COLO829 (cell line): ENCODE data around the gene ANKRD34A.
A peak's percentile ranks its signal among the peaks of the same experiment; 100 is the strongest.
"Not testable (repeated sequence)": the region's sequence is repeated elsewhere in the genome, so short reads cannot be mapped to it uniquely, and the experiment has no call there.

Experiments used
- DNase-seq: peaks from one replicate; pipeline ENCODE4 v3.0.0; 2012; ENCODE audit warnings: low spot score

Gene ANKRD34A

DNA sequence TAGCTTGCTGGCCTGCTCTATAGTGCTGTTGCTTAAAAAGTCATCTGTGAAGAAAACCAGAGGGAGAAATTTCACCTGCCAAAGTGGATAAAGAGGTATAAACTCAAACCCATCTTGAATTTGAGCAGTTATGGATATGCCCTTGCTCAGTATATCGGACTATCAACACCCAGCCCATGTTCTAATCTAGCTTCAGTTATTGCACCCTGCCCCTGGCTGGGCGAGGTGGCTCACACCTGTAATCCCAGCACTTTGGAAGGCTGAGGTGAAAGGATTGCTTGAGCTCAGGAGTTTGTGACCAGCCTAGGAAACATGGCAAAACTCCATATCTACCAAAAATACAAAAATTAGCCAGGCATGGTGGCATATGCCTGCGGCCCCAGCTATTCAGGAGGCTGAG, 19.8 kb downstream of the ANKRD34A start:
- DNase-seq = no peak

DNA sequence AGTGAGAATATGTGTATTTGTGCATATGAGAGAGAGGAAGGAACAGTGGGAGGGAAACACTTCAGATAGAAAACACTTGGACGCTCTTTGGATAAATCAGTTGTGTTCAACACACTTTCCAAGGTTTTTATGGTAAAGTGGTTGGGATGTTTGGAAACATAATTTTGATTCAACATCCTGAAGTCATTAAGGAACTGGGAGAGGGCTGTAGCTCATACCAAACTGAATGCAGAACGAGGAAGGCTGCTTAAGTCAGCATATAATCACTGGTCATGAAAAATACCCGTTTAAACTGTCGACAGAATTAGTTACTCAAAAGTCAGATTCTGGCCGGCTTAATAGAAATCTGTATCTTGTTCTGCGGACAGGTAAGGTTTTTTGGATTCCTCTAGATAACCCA, 21.5 kb downstream of the ANKRD34A start:
- no peak for DNase-seq

DNA sequence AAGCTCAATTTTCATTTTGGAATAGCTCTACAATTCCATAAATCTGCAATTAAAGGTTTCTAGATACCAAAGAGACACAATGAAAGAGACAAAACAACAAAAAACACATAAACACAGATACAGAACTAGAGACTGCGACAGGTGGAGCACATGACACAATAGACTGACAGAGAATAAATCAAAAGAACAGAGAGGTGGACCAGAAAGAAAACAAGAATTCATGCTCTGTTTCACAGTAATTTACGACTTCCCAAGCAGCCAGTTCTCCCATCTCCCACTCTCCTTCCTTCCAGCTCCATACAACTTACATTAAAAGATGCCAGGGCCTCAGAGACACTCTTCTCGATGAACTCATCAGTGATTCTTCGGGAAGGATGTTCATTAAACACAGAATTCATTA, 22.0 kb downstream of the ANKRD34A start:
- no peak for DNase-seq

DNA sequence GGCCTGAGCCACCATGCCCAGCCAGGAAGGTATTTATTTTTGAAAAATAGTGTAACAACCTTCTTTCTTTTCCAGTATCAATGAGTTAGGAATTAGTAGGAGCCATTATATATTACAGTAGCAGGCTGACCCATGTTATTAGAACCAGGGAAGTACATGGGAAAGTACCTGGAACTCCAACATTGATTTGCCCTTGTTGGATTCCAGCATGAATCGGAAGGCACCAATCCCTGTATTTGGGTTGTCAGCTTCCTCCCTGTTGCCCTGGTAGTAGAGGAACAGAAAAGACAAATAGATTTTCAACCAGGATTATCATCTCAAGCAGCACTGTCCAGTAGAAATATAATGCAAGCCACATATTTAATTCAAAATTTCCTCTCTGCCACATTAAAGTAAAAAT, 26.9 kb downstream of the ANKRD34A start:
- no peak for DNase-seq

DNA sequence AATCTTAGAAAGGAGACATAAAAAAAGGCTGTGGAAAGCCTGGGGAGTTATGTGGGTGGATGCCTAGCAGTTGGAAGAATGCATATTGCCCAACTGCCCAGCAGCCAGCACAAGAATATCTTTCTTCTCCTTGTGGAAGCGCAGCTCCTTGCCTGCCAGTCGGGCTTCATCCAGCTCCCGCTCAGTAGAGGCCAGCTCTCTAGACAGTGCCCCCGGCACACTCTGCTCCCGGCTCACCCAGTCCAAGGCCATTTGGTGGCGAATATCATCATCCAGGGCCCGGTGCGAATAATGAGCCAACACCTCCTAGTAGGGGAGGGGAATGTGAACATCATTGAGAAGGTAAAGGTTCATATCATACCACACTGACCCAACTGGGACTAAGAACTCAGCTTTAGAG, 28.1 kb downstream of the ANKRD34A start:
- peak; percentile 78 for DNase-seq

DNA sequence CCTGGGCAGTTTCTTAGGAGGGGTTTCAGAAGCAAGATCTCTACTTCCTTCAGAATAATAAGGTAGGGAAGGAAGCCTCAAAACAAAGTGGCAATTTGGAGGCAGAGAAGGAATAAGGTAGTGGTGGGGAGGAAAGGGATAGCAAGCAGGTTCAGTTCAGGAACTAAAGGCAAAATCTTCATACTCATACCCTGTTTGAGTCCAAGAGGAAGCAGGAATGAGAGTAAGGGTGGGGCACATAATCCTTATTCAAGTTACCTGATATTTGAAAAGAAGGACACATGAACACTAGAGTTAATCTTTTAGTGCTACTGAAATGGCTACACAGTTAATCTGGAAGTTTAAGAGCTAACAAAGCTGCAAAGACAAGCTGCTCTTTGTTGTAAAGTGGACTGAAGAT, 28.7 kb downstream of the ANKRD34A start:
- peak; percentile 53 for DNase-seq

DNA sequence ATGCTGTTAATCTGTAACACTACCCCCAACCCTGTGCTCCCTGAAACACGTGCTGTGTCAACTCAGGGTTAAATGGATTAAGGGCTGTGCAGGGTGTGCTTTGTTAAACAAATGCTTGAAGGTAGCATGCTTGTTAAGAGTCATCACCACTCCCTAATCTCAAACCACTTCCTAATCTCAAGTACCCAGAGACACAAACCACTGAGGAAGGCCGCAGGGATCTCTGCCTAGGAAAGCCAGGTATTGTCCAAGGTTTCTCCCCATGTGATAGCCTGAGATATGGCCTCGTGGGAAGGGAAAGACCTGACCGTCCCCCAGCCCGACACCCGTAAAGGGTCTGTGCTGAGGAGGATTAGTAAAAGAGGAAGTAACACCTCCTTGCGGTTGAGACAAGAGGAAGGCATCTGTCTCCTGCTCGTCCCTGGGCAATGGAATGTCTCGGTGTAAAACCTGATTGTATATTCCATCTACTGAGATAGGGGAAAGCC, 31.8 kb downstream of the ANKRD34A start:
- not testable (repeated sequence) for DNase-seq

DNA sequence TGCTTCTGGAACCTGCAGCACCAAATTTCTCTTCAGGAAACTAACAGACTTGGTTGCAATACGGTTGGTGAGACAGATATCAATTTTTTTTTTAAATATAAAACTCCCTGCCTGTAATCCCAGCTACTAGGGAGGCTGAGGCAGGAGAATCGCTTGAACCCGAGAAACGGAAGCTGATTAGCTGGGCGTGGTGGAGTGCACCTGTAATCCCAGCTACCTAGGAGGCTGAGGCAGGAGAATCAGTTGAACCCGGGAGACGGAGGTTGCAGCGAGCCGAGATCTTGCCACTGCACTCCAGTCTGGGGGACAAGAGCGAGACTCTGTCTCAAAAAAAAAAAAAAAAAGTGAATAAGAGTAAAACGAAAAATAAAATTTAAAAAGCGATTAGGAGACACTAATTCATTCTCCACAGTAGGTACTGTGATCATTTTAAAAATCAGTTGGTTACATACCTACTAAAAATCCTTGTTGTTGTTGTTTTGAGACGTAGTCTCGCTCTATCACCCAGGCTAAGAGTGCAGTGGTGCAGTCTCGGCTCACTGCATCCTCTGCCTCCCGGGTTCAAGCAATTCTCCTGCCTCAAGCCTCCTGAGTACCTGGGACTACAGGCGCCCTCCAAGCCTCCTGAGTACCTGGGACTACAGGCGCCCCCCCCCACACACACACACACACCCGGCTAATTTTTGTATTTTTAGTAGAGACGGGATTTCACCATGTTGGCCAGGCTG, 36.3 kb downstream of the ANKRD34A start:
- DNase-seq = no peak

DNA sequence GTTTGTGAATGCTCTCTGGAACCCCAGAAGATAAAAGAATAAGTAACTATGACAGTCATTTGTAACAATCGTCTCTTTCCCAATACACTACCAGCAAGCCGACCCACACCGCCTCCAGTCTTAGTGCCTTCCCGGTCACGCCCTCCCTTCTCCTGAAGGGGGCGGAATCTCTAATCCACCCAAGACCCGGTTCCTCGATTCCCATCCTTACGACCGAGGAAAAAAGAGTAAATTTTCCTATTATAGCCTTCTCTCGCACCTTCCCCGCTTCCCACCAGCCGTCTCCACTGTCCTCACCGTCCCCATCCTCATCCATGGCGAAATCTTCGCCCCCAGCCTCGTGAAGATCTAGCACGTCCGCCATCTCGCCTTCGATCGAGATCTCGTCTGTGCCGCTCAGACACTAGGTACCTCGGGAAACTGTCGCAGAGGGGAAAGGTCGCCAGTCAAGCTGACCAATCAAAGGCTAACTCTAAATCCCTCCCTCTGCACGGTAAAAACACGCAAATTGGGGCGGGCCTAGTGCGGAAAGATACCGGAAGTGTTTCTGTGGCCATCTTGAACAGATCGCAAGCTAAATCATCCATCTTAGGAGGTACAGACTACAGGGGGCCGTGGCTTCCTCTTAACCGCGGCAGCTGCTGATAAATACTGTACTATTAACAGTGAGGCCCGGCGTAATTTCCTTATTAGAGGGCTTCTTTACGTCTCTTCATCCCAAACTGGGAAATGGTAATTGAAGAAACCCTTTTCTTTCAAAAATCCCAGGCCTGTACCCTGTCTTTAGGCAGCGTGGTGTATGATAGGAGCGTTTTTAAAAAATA, 37.1 kb downstream of the ANKRD34A start, which contains the start of gene RBM8A:
RBM8A (minus strand) TSS at position 422 of the 824 bp plus-strand sequence; CDS start at position 364, 58 bp downstream.
- peak; percentile 92 for DNase-seq

DNA sequence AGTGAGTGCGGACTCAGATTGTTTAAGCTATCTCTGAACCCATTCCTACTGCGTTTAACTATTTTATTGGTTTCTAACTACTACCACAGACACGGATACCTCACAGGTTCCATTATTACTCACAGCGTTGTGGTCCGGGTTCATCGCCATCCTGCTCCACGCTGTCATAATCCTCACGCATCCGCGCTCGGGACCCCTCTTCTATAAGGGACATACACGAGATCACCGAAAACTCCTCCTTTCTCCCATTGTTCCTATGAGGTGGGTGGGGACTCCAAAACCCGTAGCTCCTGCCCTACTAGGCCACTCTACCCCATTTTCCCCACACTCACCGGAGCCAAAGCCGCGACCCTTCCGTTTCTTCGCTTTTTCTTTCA, 37.7 kb downstream of the ANKRD34A start:
- no peak for DNase-seq

DNA sequence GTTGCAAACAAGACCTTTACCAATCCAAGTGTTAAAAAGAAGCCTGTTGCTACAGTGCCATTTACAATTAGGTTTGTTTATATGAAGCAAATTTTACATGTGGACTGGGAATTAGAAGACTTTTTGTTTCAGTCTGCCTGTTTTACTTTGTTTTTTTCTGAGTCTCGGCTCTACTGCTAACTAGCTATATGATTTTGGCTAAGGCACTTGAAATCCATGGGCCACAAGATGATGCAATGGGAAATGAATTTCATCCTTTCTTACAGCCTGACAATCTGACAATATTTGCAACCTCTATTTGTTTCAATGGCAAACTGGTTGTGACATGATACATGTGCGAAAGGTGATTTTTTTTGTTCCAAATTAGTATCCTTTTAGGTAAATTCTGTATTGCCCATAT, 42.1 kb downstream of the ANKRD34A start:
- DNase-seq = no peak

DNA sequence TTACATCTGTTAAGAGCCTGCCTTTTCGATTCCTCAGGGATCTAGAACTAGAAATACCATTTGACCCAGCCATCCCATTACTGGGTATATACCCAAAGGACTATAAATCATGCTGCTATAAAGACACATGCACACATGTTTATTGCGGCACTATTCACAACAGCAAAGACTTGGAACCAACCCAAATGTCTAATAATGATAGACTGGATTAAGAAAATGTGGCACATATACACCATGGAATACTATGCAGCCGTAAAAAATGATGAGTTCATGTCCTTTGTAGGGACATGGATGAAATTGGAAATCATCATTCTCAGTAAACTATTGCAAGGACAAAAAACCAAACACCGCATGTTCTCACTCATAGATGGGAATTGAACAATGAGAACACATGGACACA, 44.1 kb downstream of the ANKRD34A start:
- DNase-seq = not testable (repeated sequence)

DNA sequence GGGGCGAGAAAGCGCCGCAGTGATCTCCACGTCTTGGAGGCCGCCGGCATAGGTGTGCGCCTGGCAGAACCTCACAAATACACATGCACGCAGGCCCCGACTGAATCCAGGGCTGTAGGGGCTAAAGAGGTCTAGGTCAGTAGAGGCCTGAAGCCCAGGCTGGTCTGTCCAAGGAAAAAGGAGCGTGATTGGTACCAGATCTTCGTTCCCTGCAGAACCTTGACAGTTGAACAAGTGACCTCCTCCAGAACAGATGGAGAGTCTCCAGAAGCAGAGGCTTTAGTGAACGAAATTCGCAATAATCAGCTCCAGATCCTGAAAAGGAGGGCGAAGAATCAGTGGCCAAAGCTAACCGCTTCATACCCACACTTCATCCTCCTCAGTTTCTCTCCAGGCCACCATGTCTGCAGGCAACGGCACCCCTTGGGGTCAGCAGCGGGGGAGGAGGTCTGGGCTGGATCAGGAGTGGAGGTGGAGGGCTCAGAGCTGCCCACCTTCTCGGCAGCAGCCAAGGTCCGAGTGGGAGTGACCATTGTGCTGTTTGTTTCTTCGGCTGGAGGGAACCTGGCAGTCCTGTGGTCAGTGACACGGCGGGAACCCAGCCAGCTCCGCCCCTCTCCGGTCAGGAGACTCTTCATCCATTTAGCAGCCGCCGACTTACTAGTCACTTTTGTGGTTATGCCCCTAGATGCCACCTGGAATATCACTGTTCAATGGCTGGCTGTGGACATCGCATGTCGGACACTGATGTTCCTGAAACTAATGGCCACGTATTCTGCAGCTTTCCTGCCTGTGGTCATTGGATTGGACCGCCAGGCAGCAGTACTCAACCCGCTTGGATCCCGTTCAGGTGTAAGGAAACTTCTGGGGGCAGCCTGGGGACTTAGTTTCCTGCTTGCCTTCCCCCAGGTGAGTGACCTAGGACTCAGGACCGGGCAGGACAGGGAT, 45.1 kb downstream of the ANKRD34A start:
- DNase-seq = peak; percentile 50

DNA sequence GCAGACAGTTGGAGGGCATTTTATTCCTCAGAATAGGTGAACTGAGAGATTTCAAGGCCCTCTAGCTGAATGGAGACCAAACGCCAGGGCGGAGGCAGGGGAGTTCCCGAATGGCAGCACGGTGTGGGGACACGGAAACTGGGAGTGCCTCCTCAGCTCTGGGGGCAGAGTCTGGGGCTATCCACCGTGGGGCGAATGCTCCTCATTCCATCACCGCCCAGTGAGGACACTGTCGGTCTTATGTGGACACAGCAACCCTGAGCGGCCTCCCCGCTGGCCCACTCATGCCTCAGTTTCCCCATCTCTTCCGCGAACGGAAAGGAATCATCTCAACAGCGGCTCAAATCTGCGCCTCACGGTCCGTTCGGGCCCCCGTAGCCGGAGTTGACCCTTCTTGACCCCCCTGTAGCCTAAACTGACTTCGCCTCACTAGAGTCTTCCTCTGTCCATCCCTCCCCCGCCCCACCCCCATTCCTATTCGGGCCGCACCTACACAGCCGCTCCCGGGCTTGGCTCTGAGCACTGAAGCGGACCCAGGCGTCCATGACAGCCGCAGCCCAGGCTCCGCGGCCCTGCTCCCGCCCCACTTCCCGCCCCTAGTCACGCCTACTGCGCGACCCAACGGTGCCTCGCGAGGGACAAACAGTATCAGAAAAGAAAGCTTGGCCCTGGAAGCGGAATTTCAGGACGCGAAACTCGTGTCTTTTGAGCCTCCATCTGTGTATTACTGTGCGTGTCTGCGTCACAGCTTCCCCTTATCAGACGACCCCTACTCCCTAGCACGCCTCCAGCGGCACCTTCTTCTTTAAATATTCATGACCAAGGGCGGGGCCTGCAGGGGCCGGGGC, 46.0 kb downstream of the ANKRD34A start, which contains the start of gene PEX11B:
PEX11B (minus strand) TSS at position 574 of the 848 bp plus-strand sequence; CDS start at position 545, 29 bp downstream.
- peak; percentile 82 for DNase-seq

DNA sequence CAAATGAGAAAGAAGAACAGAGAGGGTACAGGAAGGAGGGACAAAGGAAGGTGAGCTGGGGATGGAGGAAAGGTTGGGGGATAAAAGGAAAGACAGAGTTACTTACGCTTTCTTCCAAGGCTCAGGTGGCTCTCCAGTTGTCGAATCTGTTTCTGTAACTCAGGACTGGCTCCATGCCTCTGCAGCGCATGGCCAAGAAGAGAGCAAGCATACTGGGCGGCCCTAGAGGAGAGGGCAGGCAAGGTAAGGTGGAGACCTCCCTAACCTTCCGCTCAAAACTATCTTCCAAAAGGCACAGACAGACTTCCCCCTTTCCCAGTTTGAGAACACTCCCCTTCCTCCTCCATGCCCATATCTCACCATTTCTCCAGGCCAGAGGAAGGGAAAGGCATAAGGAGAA, 46.8 kb downstream of the ANKRD34A start:
- no peak for DNase-seq

DNA sequence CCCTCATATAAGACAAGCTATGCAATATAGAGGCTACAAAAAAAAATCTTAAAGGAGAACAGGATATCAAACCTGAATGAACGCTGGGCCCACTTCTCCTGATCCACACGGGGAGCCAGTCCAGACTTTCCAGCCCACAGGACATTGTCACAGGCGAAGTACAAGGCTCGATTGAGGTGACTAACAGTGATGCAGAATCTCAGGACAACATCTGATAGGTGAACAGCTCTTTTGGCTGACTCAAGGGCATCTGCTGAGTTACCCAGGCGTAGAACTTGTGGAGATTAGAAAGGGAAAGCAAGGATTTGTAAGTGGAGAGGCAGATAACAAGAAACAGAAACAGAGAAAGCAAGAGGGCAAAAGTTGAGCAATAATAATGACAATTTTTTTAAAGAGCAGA, 47.6 kb downstream of the ANKRD34A start:
- DNase-seq = no peak

DNA sequence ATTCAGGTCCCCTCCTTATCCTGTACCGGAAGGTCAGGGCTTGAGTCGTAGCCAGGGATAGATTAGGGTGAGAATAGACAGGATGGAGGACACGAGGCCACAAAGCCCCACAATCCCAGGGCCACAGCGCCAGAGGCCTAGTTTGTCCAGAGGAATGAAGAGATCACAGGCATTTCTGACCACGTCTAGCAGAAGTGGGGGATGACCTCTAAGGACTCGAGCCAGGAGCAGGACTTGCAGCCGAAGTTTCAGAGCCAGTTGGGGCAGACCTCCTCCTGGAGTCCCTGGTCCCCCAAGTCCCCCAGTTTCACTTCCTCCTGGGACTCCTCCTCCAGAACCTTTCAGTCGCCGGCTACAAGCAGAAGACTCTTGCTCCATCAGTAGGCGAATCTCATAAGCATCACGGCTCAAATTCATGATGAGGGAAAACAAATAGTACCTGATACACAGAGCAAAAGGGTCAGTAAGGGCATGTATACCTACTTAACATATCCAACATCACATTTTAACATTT, 52.2 kb downstream of the ANKRD34A start:
- DNase-seq = no peak
